ES-I3 (cell line): ENCODE results near the gene PACSIN3.

Experiments
- H3K36me3 ChIP-seq: 2 replicates; pipeline ENCODE4 v1.6.1; 2013; ENCODE audit warnings: mild to moderate bottlenecking, low read length, control low read depth, moderate library complexity; ENCODE audit not compliant: insufficient read depth
- H3K4me1 ChIP-seq: 2 replicates; pipeline ENCODE4 v1.6.1; 2013; ENCODE audit warnings: mild to moderate bottlenecking, control low read depth, low read length; ENCODE audit not compliant: insufficient read depth
- H3K9ac ChIP-seq: 2 replicates; pipeline ENCODE4 v1.6.1; 2013; ENCODE audit warnings: low read depth, mild to moderate bottlenecking, low read length, moderate library complexity
- H3K9me3 ChIP-seq: 2 replicates; pipeline ENCODE4 v1.6.1; 2013; ENCODE audit warnings: mild to moderate bottlenecking, low read length, moderate library complexity; ENCODE audit not compliant: control insufficient read depth, insufficient read depth

The PACSIN3 gene

GRCh38 chr11:47160753-47161133 is 25.5 kb downstream of the PACSIN3 start:
- Histone ChIP-seq H3K36me3 (no peaks in the 10 kb centered on the region; the same call in 1 of the 2 replicates), H3K4me1 (peaks cover 4% of the 10 kb centered on the region; the same call in 1 of the 2 replicates), H3K9ac (no peak overlapping the region), H3K9me3 (no peaks in the 10 kb centered on the region)

DNA sequence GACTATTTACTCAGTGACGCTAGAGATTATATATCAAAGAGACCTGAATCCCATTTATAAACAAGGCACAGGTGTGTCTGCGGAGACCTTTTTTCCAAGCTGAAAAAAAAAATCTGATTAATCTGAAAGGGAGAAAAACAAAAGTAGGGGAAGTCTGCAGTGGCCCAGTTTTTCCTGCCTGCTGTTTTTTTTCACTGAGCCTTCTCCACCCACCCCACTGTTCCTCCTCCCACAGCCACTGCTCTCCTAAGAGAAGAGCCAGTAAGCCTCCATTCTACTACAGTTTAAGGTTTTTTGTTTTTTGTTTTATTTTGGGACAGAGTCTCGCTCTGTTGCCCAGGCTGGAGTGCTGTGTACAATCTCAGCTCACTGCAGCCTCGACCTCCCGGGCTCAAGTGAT is 28.0 kb downstream of the PACSIN3 start:
- Histone ChIP-seq H3K9me3 (no peaks in the 10 kb centered on the region), H3K36me3 (no peaks in the 10 kb centered on the region), H3K4me1 (peaks cover 7% of the 10 kb centered on the region; the same call in 1 of the 2 replicates), H3K9ac (no peak overlapping the region)

DNA sequence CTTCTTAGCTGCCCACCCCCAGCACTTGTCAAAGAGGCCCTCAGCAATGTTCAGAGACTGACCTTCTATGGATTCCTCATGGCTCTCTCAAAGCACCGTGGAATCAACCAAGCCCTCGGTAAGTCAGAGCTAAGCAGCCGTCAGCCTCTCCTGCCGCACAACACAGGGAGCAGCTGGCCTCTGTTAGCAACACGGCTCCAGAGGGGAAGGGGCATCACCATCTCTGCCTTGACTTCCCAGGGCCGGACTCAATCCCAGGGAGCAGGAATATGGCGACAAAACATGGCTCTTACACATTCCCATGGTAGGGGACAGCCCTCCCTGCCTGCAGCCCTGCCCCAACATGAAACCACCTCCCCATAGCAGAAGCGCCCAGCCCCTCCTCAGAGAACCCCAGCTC is 28.4 kb downstream of the PACSIN3 start:
- peaks cover 8% of the 10 kb centered on the region; the same call in 1 of the 2 replicates for H3K4me1 ChIP-seq
- H3K36me3 ChIP-seq, result no peaks in the 10 kb centered on the region
- H3K9ac ChIP-seq, result no peak overlapping the region
- H3K9me3 ChIP-seq, result no peaks in the 10 kb centered on the region

GRCh38 chr11:47156951-47157350 is 29.3 kb downstream of the PACSIN3 start:
- Histone ChIP-seq H3K36me3 (no peaks in the 10 kb centered on the region), H3K4me1 (peaks cover 8% of the 10 kb centered on the region; the same call in 1 of the 2 replicates), H3K9me3 (no peaks in the 10 kb centered on the region), H3K9ac (no peak overlapping the region)

DNA sequence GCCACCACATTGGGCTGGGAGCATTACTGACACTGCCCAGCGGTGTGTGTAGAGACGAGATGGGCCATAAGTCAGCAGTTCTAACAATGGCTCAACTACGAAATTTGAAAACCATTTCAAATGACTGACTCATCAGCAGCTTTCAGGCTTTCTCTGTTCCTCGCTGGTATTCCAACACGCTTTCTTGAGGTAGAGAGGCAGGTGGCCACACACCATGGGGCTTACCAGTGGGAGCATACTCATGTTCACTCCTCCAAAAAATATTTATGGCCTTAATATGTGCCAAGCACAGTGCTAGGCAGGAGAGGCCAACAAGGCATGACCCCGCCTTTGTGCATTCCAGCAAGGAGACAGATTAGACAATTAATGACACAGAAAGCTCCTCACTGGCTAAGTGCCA is 29.9 kb downstream of the PACSIN3 start:
- Histone ChIP-seq H3K36me3 (no peaks in the 10 kb centered on the region), H3K4me1 (peaks cover 6% of the 10 kb centered on the region; the same call in 1 of the 2 replicates), H3K9me3 (no peaks in the 10 kb centered on the region), H3K9ac (no peak overlapping the region)

- H3K9ac ChIP-seq, result no peak overlapping the region
- no peaks in the 10 kb centered on the region for H3K36me3 ChIP-seq
- H3K9me3 ChIP-seq, result no peaks in the 10 kb centered on the region
- H3K4me1 ChIP-seq, result 0 out of 2 replicates have a peak, but pooled peaks cover 4% of the 10 kb centered on the region
Observed at GRCh38 chr11:47155879-47156278, 30.4 kb downstream of the PACSIN3 start.

- Histone ChIP-seq H3K4me1 (0 out of 2 replicates have a peak, but pooled peaks cover 4% of the 10 kb centered on the region), H3K36me3 (no peaks in the 10 kb centered on the region), H3K9me3 (no peaks in the 10 kb centered on the region), H3K9ac (no peak overlapping the region)
Observed at GRCh38 chr11:47154616-47155570, 31.3 kb downstream of the PACSIN3 start.

DNA sequence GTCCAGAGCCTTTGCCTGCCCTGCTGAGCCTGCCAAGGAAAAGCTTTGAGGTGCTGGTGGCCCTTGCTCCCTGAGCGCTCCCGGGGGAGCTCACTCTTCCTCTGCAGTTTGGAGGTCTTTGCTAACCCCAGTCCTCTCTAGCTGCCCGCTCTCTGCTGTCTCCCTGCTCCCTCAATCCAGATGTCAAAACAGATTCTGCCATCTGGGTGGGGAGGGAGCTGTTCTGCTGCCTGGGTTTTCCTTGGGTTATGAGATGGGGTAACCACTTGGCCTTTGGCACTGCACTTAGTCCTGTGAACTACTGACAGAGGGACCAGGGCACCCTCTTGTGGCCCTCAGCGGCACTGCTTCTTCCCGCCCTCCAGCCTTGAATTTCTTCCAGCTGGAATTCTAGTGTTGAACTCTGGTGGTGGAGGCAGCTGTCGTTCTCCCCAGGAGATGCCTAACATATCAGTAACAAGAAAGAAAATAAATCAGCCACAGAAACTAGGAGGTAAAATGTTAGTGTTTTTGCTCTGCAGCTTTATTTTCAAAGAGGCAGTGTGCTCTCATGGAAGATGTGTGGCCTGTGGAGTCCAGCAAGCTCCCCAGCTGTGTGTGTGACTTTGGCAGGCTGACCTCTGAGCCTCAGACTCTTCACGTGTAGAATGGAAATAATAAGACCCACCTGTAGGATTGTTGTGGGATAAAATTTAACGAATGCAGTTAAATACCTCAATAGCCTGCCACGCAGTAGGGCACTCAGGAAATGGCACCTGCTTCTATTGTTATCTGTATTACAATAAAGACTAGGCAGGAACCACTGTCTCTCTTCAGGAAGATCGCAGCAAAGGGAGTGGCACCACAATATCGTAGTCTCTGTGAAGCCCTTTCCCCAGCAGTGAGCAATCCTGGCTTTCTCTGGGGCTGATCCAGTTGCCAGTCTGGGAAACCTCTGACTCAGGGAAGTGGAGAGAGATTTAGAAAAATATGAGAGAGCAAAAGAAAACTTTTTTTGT is 33.0 kb downstream of the PACSIN3 start:
- no peak overlapping the region for H3K9ac ChIP-seq

DNA sequence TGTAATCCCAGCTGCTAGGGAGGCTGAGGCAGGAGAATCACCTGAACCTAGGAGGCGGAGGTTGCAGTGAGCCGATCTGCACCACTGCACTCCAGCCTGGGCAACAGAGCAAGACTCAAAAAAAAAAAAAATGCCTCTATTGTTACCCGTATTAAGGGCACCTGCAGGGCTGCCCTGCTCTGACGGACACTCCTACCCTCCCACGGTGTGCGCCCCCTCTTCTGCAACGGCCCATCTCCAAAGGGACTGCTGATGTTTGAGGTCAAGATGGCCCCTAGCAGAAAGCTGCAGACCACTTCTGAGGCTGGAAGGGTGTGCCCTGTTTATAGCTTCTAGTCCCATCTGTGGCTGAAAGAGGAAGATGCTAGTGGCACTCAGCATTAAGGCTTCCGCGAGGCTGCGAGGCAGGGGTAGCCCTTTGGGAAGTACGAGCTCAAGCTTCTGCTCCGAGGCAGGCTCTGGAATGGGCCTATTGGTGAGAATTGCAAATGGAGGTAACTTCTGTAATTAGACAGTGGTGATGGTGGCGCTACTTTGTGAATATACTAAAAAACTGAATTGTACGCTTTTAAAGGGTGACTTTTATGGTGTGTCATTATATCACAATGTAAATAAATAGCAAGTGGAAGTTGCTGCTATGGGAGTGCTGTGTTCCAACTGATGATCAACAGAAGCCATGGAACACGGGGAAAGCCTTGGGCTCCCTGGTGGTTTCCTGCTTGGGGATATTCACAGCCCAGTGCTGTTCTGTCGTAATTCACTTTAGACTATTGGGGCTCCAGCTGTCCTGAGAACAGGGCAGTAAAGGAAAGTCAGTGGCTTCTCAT is 33.9 kb downstream of the PACSIN3 start:
- 0 out of 2 replicates have a peak, but pooled peaks cover 4% of the 10 kb centered on the region for H3K4me1 ChIP-seq
- H3K9ac ChIP-seq, result no peak overlapping the region
- H3K36me3 ChIP-seq, result no peaks in the 10 kb centered on the region
- no peaks in the 10 kb centered on the region for H3K9me3 ChIP-seq

More for the DNA sequence above, 33.0 kb downstream of the PACSIN3 start:
- no peaks in the 10 kb centered on the region for H3K9me3 ChIP-seq
- 0 out of 2 replicates have a peak, but pooled peaks cover 4% of the 10 kb centered on the region for H3K4me1 ChIP-seq
- no peaks in the 10 kb centered on the region for H3K36me3 ChIP-seq

DNA sequence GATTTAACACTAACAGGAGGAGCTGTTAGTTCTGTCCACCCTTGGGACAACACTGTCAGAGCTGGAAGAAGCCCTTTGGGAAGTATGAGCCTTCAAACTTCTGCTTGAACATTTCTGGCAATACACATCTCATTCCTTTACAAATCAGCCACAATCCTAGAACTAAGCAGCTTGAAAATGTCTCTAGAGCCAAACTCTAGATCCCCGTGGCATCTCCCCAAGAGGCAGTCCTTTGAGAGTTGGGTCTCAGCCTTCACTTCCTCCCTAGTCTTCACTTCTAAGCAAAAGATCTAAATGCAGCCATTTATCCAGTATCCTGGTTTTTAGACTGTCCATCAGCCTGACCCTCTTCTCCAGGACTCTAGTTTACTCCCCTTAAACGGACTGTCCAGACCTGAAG is 36.5 kb downstream of the PACSIN3 start:
- no peaks in the 10 kb centered on the region for H3K9me3 ChIP-seq
- 0 out of 2 replicates have a peak, but pooled peaks cover 4% of the 10 kb centered on the region for H3K4me1 ChIP-seq
- no peak overlapping the region for H3K9ac ChIP-seq
- no peaks in the 10 kb centered on the region for H3K36me3 ChIP-seq

GRCh38 chr11:47148903-47149531 is 37.2 kb downstream of the PACSIN3 start:
- no peaks in the 10 kb centered on the region for H3K36me3 ChIP-seq
- no peak overlapping the region for H3K9ac ChIP-seq
- H3K9me3 ChIP-seq, result no peaks in the 10 kb centered on the region
- 0 out of 2 replicates have a peak, but pooled peaks cover 4% of the 10 kb centered on the region for H3K4me1 ChIP-seq

GRCh38 chr11:47148270-47148669 is 38.0 kb downstream of the PACSIN3 start:
- H3K36me3 ChIP-seq, result no peaks in the 10 kb centered on the region
- no peak overlapping the region for H3K9ac ChIP-seq
- no peaks in the 10 kb centered on the region for H3K9me3 ChIP-seq
- H3K4me1 ChIP-seq, result peaks cover under 1% of the 10 kb centered on the region; the same call in 1 of the 2 replicates

GRCh38 chr11:47147681-47148080 is 38.6 kb downstream of the PACSIN3 start:
- no peaks in the 10 kb centered on the region for H3K36me3 ChIP-seq
- H3K9ac ChIP-seq, result no peak overlapping the region
- no peaks in the 10 kb centered on the region for H3K9me3 ChIP-seq
- H3K4me1 ChIP-seq, result no peaks in the 10 kb centered on the region; the same call in 1 of the 2 replicates
